GM12878 (cell line): ENCODE data around the gene RNASE7. TPM values are rescaled to one million over a fixed set of nuclear protein-coding genes. Genes with fewer than 3 reads are reported as not detected.

Experiments
- ATAC-seq: fragments of 200-7000 bp; cut with Tn5 transposase; 3 replicates; pipeline ENCODE4 v1.9.1; 2020; ENCODE audit warnings: mild to moderate bottlenecking, moderate library complexity
- Bru-seq: library from RNA; stranded (reverse); fragments of 400-500 nt; gene quantifications from one replicate; lab custom pipeline; 2021; lab: Mats Ljungman, UMichigan
- BruChase-seq, 2 experiments: library from RNA; stranded (reverse); fragments of 400-500 nt; gene quantifications; one replicate each; lab custom pipeline; 2021; lab: Mats Ljungman, UMichigan
- BruUV-seq: library from RNA; stranded (reverse); fragments of 400-500 nt; replicated peaks from 2 replicates; lab custom pipeline; 2021; lab: Mats Ljungman, UMichigan
- CTCF ChIA-PET: fragments of 300-600 bp; sonication (Branson Sonifier 250); formaldehyde crosslinking; extraction: SDS; loops from one replicate; lab custom pipeline; 2021; ENCODE audit warnings: inconsistent platforms; lab: Yijun Ruan, JAX
- POLR2A ChIA-PET: fragments of 350-600 bp; formaldehyde crosslinking; extraction: SDS; loops from one replicate; lab custom pipeline; 2021; ENCODE audit warnings: inconsistent platforms; lab: Charles Lee
- RAD21 ChIA-PET: fragments of 300-600 bp; sonication (Branson Sonifier 250); formaldehyde crosslinking; loops from one replicate; lab custom pipeline; 2023; ENCODE audit warnings: antibody characterized with exemption; ENCODE audit not compliant: unreplicated experiment; lab: Charles Lee
- SMC1A ChIA-PET: fragments of 300-600 bp; sonication (Branson Sonifier 250); formaldehyde crosslinking; loops from one replicate; lab custom pipeline; 2023; ENCODE audit not compliant: unreplicated experiment, uncharacterized antibody; lab: Charles Lee
- DNase-seq: peaks from one replicate; pipeline ENCODE4 v3.0.0-alpha.2; 2011; ENCODE audit warnings: low read depth, low spot score
- FAIRE-seq: peaks from 3 replicates; lab custom pipeline; 2011; peaks lifted over from hg19 to GRCh38; lab: Jason Lieb, UNC
- H2AFZ ChIP-seq: 2 replicates; pipeline ENCODE4 v1.6.0; 2011; ENCODE audit warnings: low read depth, low read length, control low read depth; ENCODE audit not compliant: control insufficient read depth
- H3K27ac ChIP-seq: 2 replicates; pipeline ENCODE4 v1.5.1; 2011; ENCODE audit warnings: control low read depth; ENCODE audit not compliant: control insufficient read depth, insufficient read depth
- H3K27me3 ChIP-seq, 2 experiments: replicated peaks in 1 of 2; 2 replicates each; pipeline versions ENCODE4 v1.6.0 to v1.6.1; 2011; ENCODE audit warnings: low read length in 1 of 2; ENCODE audit not compliant: control insufficient read depth in 2 of 2, insufficient read depth in 2 of 2
- H3K36me3 ChIP-seq, 2 experiments: 2 replicates each; pipeline ENCODE4 v1.5.1; 2011; ENCODE audit warnings: low read length in 1 of 2; ENCODE audit not compliant: control insufficient read depth in 2 of 2, insufficient read depth in 2 of 2
- H3K4me1 ChIP-seq: 2 replicates; pipeline ENCODE4 v1.6.1; 2011; ENCODE audit warnings: mild to moderate bottlenecking, low read length, moderate library complexity, mixed read lengths; ENCODE audit not compliant: control insufficient read depth, insufficient read depth
- H3K4me2 ChIP-seq: 2 replicates; pipeline ENCODE4 v1.6.0; 2011; ENCODE audit warnings: control low read depth; ENCODE audit not compliant: control insufficient read depth, insufficient read depth
- H3K4me3 ChIP-seq: fragments of 200-600 bp; sonication (generic); 2 replicates; pipeline ENCODE4 v1.5.1; 2016
- H3K79me2 ChIP-seq: 2 replicates; pipeline ENCODE4 v1.6.0; 2011; ENCODE audit warnings: low read length; ENCODE audit not compliant: control insufficient read depth, insufficient read depth
- H3K9ac ChIP-seq: 2 replicates; pipeline ENCODE4 v1.8.0; 2011; ENCODE audit warnings: low read length, control low read depth, mixed read lengths; ENCODE audit not compliant: control insufficient read depth, insufficient read depth
- H3K9me3 ChIP-seq: replicated peaks from 3 replicates; pipeline ENCODE4 v1.5.1; 2011; ENCODE audit warnings: mild to moderate bottlenecking, low read length; ENCODE audit not compliant: control insufficient read depth, insufficient read depth
- H4K20me1 ChIP-seq: 2 replicates; pipeline ENCODE4 v1.6.0; 2011; ENCODE audit not compliant: control insufficient read depth, insufficient read depth
- E4F1 ChIP-seq: fragments of 450-650 bp; IDR thresholded peaks from 2 replicates; pipeline ENCODE4 v1.6.1; 2018; ENCODE audit warnings: borderline replicate concordance, mild to moderate bottlenecking; ENCODE audit not compliant: partially characterized antibody
- FOXK2 ChIP-seq: fragments of 450-650 bp; IDR thresholded peaks from 2 replicates; pipeline ENCODE4 v1.6.1; 2017; ENCODE audit warnings: mild to moderate bottlenecking, moderate library complexity
- MTA2 ChIP-seq: fragments of 450-650 bp; IDR thresholded peaks from 2 replicates; pipeline ENCODE4 v1.6.1; 2016; ENCODE audit warnings: low read depth, mild to moderate bottlenecking, moderate library complexity
- NFXL1 ChIP-seq: fragments of 450-650 bp; IDR thresholded peaks from 2 replicates; pipeline ENCODE4 v1.6.1; 2017; ENCODE audit warnings: antibody characterized with exemption, mild to moderate bottlenecking, borderline replicate concordance
- POLR2A ChIP-seq: IDR thresholded peaks from 2 replicates; pipeline ENCODE4 v1.6.1; 2011; ENCODE audit warnings: low read depth, mild to moderate bottlenecking, low read length
- TAF1 ChIP-seq: IDR thresholded peaks from 2 replicates; pipeline ENCODE4 v1.6.1; 2011; ENCODE audit warnings: mild to moderate bottlenecking, low read depth, low read length, borderline replicate concordance
- TARDBP ChIP-seq: IDR thresholded peaks from 2 replicates; pipeline ENCODE4 v1.6.1; 2016; ENCODE audit warnings: borderline replicate concordance
- ZBTB4 ChIP-seq: fragments of 450-650 bp; formaldehyde crosslinking; IDR thresholded peaks from 2 replicates; pipeline ENCODE4 v1.4.0; 2022; ENCODE audit warnings: mild to moderate bottlenecking, moderate library complexity
- ZNF24 ChIP-seq: fragments of 450-650 bp; IDR thresholded peaks from 2 replicates; pipeline ENCODE4 v1.6.1; 2017; ENCODE audit warnings: antibody characterized with exemption, mild to moderate bottlenecking
- ZNF274 ChIP-seq: IDR thresholded peaks from one replicate; pipeline ENCODE4 v1.8.0; 2011; ENCODE audit not compliant: insufficient read length, insufficient read depth
- ZNF384 ChIP-seq: IDR thresholded peaks from 2 replicates; pipeline ENCODE4 v1.6.1; 2012; ENCODE audit warnings: low read depth, mild to moderate bottlenecking, low read length, improper control_type of control experiment, borderline replicate concordance
- WGBS: methylation state at CpG from one replicate; pipeline ENCODE4 v1.1.6; 2016; ENCODE audit warnings: low lambda C conversion rate; ENCODE audit not compliant: insufficient replicate concordance, insufficient coverage; ENCODE audit errors: missing lambda C conversion rate; 5-methylcytosine and 5-hydroxymethylcytosine counted together
- in situ Hi-C: fragments of 300-500 bp; cut with MboI; formaldehyde crosslinking; loops from 9 replicates; pipeline ENCODE4 v1.14.3; 2018; ENCODE audit warnings: mixed read lengths
- intact Hi-C: fragments of 100-400 bp; cut with micrococcal nuclease; formaldehyde crosslinking; loops from one replicate; pipeline ENCODE4 v1.14.2; 2022; ENCODE audit not compliant: unreplicated experiment
- long read RNA-seq, 2 experiments: library from polyadenylated mRNA; unstranded; transcript quantifications; one replicate each; pipeline ENCODE4 v2.0.0, GENCODE V29; 2019 to 2020
- polyA minus RNA-seq, 3 experiments: library from RNA; depleted of rRNA, polyadenylated mRNA; stranded (reverse); fragments of >200 nt; gene quantifications; 2 replicates each; pipeline ENCODE4 v1.2.3, GENCODE V29; 2011
- polyA plus RNA-seq, 11 experiments: library from polyadenylated mRNA; depleted of rRNA in 4 of 11; unstranded in 6 of 11; stranded (reverse) in 5 of 11; fragments of >200 nt; fragmentation: Nextera tagmentation in 4 of 11; fragmentation: Illumina TruSeq in 1 of 11; extraction: Ambion mirVana in 4 of 11; extraction: Trizol in 1 of 11; gene quantifications; 1 replicate in 1 of 11; 2 replicates in 10 of 11; pipeline versions ENCODE4 v1.2.1 to v1.2.3, GENCODE V29; 2011 to 2016; ENCODE audit warnings: inconsistent platforms in 2 of 11, missing spikeins in 2 of 11, low read depth in 1 of 11
- total RNA-seq, 4 experiments: library from RNA; depleted of rRNA in 3 of 4; stranded (reverse); fragments of >200 nt in 3 of 4; fragmentation: Illumina TruSeq in 1 of 4; extraction: Trizol in 1 of 4; gene quantifications; 2 replicates each; pipeline versions ENCODE4 v1.2.1 to v1.2.3, GENCODE V29; 2013 to 2021

The RNASE7 gene
- total RNA-seq (2013; cell fraction: nucleolus; rRNA removed) = not detected in 2 replicates
- total RNA-seq (2014; rRNA removed) (not detected in 2 replicates), total RNA-seq (2014; rRNA removed; fragmentation: Illumina TruSeq; extraction: Trizol) (not detected in 2 replicates), total RNA-seq (2021) (not detected in 2 replicates), polyA plus RNA-seq (2011; rRNA removed) (not detected in 2 replicates), polyA plus RNA-seq (2014; fragmentation: Illumina TruSeq; extraction: Trizol) (not detected in 2 replicates), polyA plus RNA-seq (2014; fragmentation: Nextera tagmentation; extraction: Ambion mirVana) (not detected), polyA plus RNA-seq (2014; rRNA removed) (not detected in 2 replicates), polyA plus RNA-seq (2016; fragmentation: Nextera tagmentation; extraction: Ambion mirVana) (not detected), polyA minus RNA-seq (2011; rRNA and poly(A)+ RNA removed) (not detected in 2 replicates), Bru-seq, nascent RNA (not detected), BruChase-seq, experiment 1, labeled RNA remaining after a 6-hour chase (not detected), BruChase-seq, experiment 2, labeled RNA remaining after a 2-hour chase (not detected)
- not detected for polyA plus RNA-seq (2011; ENCODE audit: low read depth)
- polyA plus RNA-seq (2011; cell fraction: cytosol; rRNA removed) = not detected in 2 replicates
- not detected in 2 replicates for polyA plus RNA-seq (2011; cell fraction: nucleus; rRNA removed)
- not detected in 2 replicates for polyA plus RNA-seq (2012)
- not detected in 2 replicates for polyA minus RNA-seq (2011; cell fraction: cytosol; rRNA and poly(A)+ RNA removed)
- not detected in 2 replicates for polyA minus RNA-seq (2011; cell fraction: nucleus; rRNA and poly(A)+ RNA removed)
- long read RNA-seq, experiment 1 = 0 reads
- long read RNA-seq, experiment 2 = 0 reads

GRCh38 chr14:21041676-21042433, at the start of gene RNASE7:
RNASE7 (plus strand) TSS chr14:21042362; CDS start chr14:21042993, 631 bp downstream.
- Histone ChIP-seq H3K9ac (no peak within 1 kb of the TSS), H3K27ac (no peak within 1 kb of the TSS), H2AFZ (no peak within 1 kb of the TSS), H3K36me3 (no peaks in the 10 kb centered on the region), H3K4me3 (no peak within 1 kb of the TSS), H3K27me3 (peaks cover 0 to 11% of the 10 kb centered on the region in 2 experiments; a peak in 2 of 4 replicates), H3K79me2 (no peaks in the 10 kb centered on the region), H4K20me1 (no peaks in the 10 kb centered on the region), H3K4me1 (no peaks in the 10 kb centered on the region), H3K4me2 (no peak within 1 kb of the TSS), H3K9me3 (no peaks in the 10 kb centered on the region)
- no peak for ATAC-seq
- BruUV-seq = no TSS peak
- no peak for FAIRE-seq
- CTCF ChIA-PET = interaction anchor here (1.0 to 4.3 kb wide), 2 partner anchors 22 to 27 kb away, joined by 3 to 57 read pairs; no protein-coding TSS in a partner anchor
- RAD21 ChIA-PET = interaction anchor here (2.1 to 3.5 kb wide), 2 partner anchors 26 to 27 kb away, joined by 5 to 24 read pairs; no protein-coding TSS in a partner anchor
- in situ Hi-C loops (no loop called here), intact Hi-C loops (no loop called here)
- POLR2A ChIA-PET = no interaction called here
- DNase-seq = no peak
- SMC1A ChIA-PET = interaction anchor here (3.8 kb wide), 1 partner anchor 27 kb away, joined by 36 read pairs; no protein-coding TSS in a partner anchor
- 31% methylated on average over 11 of the region's 11 CpGs for WGBS
- TF ChIP-seq TARDBP = no peak
- TF ChIP-seq FOXK2 = no peak
- no peak for TF ChIP-seq NFXL1
- no peak for TF ChIP-seq POLR2A
- no peak for TF ChIP-seq ZNF274
- TF ChIP-seq E4F1 = no peak
- TF ChIP-seq ZNF24 = no peak
- no peak for TF ChIP-seq ZBTB4 (CRISPR knock-in tag)
- TF ChIP-seq ZNF384 = no peak
- TF ChIP-seq MTA2 = no peak
- no peak for TF ChIP-seq TAF1
